Breast epithelium (tissue), 4 donors: Measurements from ENCODE around the gene ORM2. TPM values are rescaled to one million over a fixed set of nuclear protein-coding genes. Genes with fewer than 3 reads are reported as not detected.

Experiments
- DNase-seq, 2 donors: peaks; one replicate each; pipeline ENCODE4 v3.0.0-alpha.2; 2019; ENCODE audit warnings: low spot score in 2 of 2
- H3K27ac ChIP-seq, 2 donors: fragments of 200-600 bp; sonication (generic) in 1 of 2; one replicate each; pipeline ENCODE4 v1.5.1; 2016 to 2019; ENCODE audit warnings: mild to moderate bottlenecking in 1 of 2
- H3K27me3 ChIP-seq, 2 donors: fragments of 200-600 bp; sonication (generic) in 1 of 2; one replicate each; pipeline versions ENCODE4 v1.5.1 to v1.6.0; 2017 to 2019; ENCODE audit warnings: control low read depth in 1 of 2, mild to moderate bottlenecking in 1 of 2
- H3K36me3 ChIP-seq: fragments of 200-600 bp; one replicate; pipeline ENCODE4 v1.5.1; 2019
- H3K4me1 ChIP-seq, 2 donors: fragments of 200-600 bp; sonication (generic); one replicate each; pipeline ENCODE4 v1.5.1; 2016 to 2019; ENCODE audit warnings: control low read depth in 1 of 2
- H3K4me3 ChIP-seq, 3 donors: fragments of 200-600 bp; sonication (generic); 1 replicate in 2 of 3; 2 replicates in 1 of 3; pipeline ENCODE4 v1.5.1; 2016 to 2019; ENCODE audit warnings: mild to moderate bottlenecking in 3 of 3, moderate library complexity in 2 of 3
- H3K9me3 ChIP-seq, 2 donors: fragments of 200-600 bp; sonication (generic) in 1 of 2; one replicate each; pipeline ENCODE4 v1.5.1; 2016 to 2019; ENCODE audit warnings: control low read depth in 1 of 2
- CTCF ChIP-seq, 3 donors: fragments of 450-650 bp; IDR thresholded peaks; one replicate each; pipeline ENCODE4 v1.5.1; 2016 to 2017; ENCODE audit warnings: antibody characterized with exemption in 3 of 3, mild to moderate bottlenecking in 3 of 3, moderate library complexity in 3 of 3
- POLR2A ChIP-seq: fragments of 450-650 bp; IDR thresholded peaks from one replicate; pipeline ENCODE4 v1.6.1; 2016; ENCODE audit warnings: antibody characterized with exemption, mild to moderate bottlenecking, moderate library complexity
- POLR2AphosphoS5 ChIP-seq, 3 donors: sonication (generic); formaldehyde crosslinking; IDR thresholded peaks; one replicate each; pipeline ENCODE4 v1.6.1; 2017; ENCODE audit warnings: antibody characterized with exemption in 3 of 3
- intact Hi-C: fragments of 100-400 bp; cut with DNase I; formaldehyde crosslinking; loops from one replicate; pipeline ENCODE4 v1.15.1; 2023; ENCODE audit warnings: low total_unique reads
- total RNA-seq, 3 donors: library from RNA; depleted of rRNA; stranded (reverse); fragments of >200 nt; gene quantifications; one replicate each; pipeline ENCODE4 v1.1.0, GENCODE V29; 2016

ORM2 gene
- total RNA-seq, 3 donors from 2014 or later = 1.6 to 2.9 TPM; not detected in 1

- TF ChIP-seq POLR2A (no peak), CTCF (IDR thresholded peaks at IDR 0.05) (no peak), POLR2AphosphoS5 (IDR thresholded peaks at IDR 0.05) (no peak)
- no peaks in the 10 kb centered on the region for H3K4me1 ChIP-seq
- H3K9me3 ChIP-seq = no peaks in the 10 kb centered on the region
- DNase-seq = no peak
- peaks cover 11% of the 10 kb centered on the region for H3K36me3 ChIP-seq
- no peak overlapping the region for H3K4me3 ChIP-seq
- no peaks in the 10 kb centered on the region for H3K27me3 ChIP-seq
- intact Hi-C loops = no loop called here
- no peak overlapping the region for H3K27ac ChIP-seq
These were observed 31.9 kb downstream of the ORM2 start for GRCh38 chr9:114361542-114361941.

DNA sequence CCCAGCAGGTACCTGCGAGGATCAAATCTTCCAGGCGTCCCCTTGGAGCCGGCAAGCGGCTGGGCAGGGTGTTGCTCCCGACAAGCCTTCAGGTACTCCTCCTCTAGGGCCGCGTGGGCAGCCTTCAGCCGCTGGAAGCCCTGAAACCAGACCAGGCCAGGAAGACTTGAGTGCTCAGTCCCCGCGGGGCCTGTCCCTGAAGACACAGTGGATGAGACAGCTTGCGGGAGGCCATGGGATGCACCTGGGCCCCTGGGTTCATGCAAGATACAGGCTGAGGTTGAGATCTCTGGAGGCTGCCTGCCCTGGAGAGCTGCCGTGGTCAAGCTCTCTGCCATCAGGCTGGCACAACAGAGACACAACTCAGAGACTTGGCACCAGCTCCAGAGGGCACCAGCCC is 32.7 kb downstream of the ORM2 start:
- Histone ChIP-seq H3K27ac (no peak overlapping the region), H3K36me3 (peaks cover 11% of the 10 kb centered on the region)
- TF ChIP-seq POLR2AphosphoS5 (IDR thresholded peaks at IDR 0.05) (no peak), POLR2A (no peak), CTCF (IDR thresholded peaks at IDR 0.05) (no peak)

GRCh38 chr9:114363424-114363823 is 33.8 kb downstream of the ORM2 start:
- DNase-seq = no peak
- H3K9me3 ChIP-seq = no peaks in the 10 kb centered on the region
- no peaks in the 10 kb centered on the region for H3K4me1 ChIP-seq
- peak overlapping the region; percentile 64 to 68 for H3K27ac ChIP-seq
- no peaks in the 10 kb centered on the region for H3K27me3 ChIP-seq
- peaks cover 11% of the 10 kb centered on the region for H3K36me3 ChIP-seq
- intact Hi-C loops = no loop called here
- no peak for TF ChIP-seq CTCF (IDR thresholded peaks at IDR 0.05)
- no peak for TF ChIP-seq POLR2AphosphoS5 (IDR thresholded peaks at IDR 0.05)
- no peak for TF ChIP-seq POLR2A
- H3K4me3 ChIP-seq = no peak overlapping the region

More for the DNA sequence above, 32.7 kb downstream of the ORM2 start:
- H3K27me3 ChIP-seq = no peaks in the 10 kb centered on the region
- DNase-seq = no peak
- H3K4me1 ChIP-seq = no peaks in the 10 kb centered on the region
- H3K4me3 ChIP-seq = no peak overlapping the region
- no peaks in the 10 kb centered on the region for H3K9me3 ChIP-seq
- intact Hi-C loops = no loop called here

- intact Hi-C loops = no loop called here
- no peak overlapping the region for H3K4me3 ChIP-seq
- TF ChIP-seq POLR2A (no peak), POLR2AphosphoS5 (IDR thresholded peaks at IDR 0.05) (no peak), CTCF (IDR thresholded peaks at IDR 0.05) (no peak)
- no peak for DNase-seq
- H3K27ac ChIP-seq = peak overlapping the region; percentile 64 to 68
- H3K36me3 ChIP-seq = peaks cover 9% of the 10 kb centered on the region
- no peaks in the 10 kb centered on the region for H3K9me3 ChIP-seq
- H3K27me3 ChIP-seq = no peaks in the 10 kb centered on the region
- H3K4me1 ChIP-seq = no peaks in the 10 kb centered on the region
These were observed 34.7 kb downstream of the ORM2 start for GRCh38 chr9:114364134-114365041.

GRCh38 chr9:114365194-114365593 is 35.5 kb downstream of the ORM2 start:
- Histone ChIP-seq H3K36me3 (peaks cover under 1% of the 10 kb centered on the region), H3K27me3 (no peaks in the 10 kb centered on the region), H3K27ac (no peak overlapping the region), H3K4me1 (no peaks in the 10 kb centered on the region), H3K9me3 (no peaks in the 10 kb centered on the region), H3K4me3 (no peak overlapping the region)
- no peak for TF ChIP-seq POLR2A
- TF ChIP-seq POLR2AphosphoS5 (IDR thresholded peaks at IDR 0.05) = no peak
- no peak for TF ChIP-seq CTCF (IDR thresholded peaks at IDR 0.05)
- intact Hi-C loops = no loop called here
- no peak for DNase-seq
